Fibroblast of gingiva (primary cell): Measurements from ENCODE around the gene CCDC57.
"Not testable (repeated sequence)": the region's sequence is repeated elsewhere in the genome, so short reads cannot be mapped to it uniquely, and the experiment has no call there.

Experiments
- DNase-seq: peaks from one replicate; pipeline ENCODE4 v3.0.0-alpha.2; 2011; ENCODE audit warnings: low read depth

The CCDC57 gene

DNA sequence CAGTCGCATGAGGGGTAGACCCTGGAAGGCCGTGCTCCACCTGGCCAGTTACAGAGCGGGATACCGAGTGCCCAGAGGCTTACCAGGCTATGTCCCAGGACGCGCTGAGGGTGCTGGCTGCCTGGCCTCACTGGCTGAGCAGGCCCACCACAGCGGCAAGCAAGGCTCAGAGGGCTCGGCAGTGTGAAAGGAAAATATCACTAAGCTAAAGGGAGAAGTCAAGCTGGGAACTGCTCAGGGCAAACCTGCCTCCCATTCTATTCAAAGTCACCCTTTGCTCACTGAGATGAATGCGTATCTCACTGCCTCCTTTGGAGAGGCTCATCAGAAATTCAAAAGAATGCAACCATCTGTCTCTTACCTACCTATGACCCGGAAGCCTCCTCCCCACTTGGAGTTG, 37.4 kb downstream of the CCDC57 start:
- DNase-seq = no peak

GRCh38 chr17:82174042-82174857, 38.4 kb downstream of the CCDC57 start:
- DNase-seq = not testable (repeated sequence)

DNA sequence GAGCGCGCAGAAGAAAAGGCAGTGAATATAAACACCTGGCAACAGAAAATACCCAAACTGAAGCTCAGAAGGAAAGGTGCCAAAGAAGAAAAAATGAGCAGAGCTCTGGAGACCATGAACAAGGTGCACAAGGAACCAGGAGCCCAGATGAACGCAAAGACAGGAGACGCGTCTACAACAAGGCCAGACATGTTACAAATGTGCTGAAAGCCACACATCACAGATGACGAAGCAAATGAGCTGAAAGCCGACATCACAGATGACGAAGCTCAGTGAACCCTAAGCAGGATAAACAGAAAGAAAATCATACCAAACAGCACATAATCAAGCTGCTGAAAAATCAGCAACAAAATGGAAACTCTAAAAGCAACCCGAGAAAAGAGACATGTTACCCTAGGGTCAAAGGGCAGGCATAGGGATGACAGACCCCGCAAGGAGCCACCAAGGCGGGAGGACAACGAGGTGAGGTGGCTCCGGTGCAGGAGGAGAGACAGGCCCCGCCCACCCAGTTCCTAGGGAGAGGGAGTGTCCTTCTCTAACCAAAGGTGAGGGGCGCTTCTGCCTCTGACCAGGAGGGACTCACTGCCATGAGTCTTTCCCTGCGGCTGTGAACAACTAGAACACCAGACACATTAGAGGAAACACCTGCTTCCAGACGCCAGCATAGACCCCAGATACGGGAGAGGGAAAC, 39.1 kb downstream of the CCDC57 start:
- no peak for DNase-seq

DNA sequence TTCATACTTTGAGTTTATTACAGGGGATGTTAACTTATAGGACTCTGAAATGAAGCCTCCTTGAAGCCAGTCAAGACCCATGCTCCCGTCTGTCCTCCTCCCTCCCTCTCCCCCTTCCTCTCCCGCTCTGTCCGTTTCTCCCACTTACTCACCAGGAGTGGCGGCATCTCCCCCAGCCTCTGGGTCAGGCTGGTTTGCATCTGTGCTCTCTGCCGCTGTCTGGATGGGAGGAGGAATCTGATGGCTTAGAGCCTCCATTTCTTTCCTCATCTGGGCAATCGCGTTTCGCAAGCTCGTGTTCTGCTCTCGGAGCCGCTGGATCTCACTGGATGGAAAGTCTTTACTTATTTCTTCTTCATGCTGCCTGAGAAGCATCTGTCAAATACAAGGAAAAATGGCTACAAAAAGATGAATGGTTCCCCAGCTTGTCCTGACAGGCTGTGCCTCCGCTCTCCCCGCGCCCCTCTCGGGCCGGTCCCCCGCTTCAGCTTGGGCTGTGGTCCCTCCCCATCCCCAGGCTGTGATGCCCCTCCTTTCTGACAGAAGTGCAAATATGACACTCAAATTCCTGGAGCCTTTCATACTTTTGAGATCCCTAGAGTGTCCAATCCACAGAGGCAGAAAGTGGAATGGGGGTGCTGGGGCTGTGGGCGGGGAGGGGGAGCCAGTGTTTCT, 40.0 kb downstream of the CCDC57 start:
- no peak for DNase-seq

DNA sequence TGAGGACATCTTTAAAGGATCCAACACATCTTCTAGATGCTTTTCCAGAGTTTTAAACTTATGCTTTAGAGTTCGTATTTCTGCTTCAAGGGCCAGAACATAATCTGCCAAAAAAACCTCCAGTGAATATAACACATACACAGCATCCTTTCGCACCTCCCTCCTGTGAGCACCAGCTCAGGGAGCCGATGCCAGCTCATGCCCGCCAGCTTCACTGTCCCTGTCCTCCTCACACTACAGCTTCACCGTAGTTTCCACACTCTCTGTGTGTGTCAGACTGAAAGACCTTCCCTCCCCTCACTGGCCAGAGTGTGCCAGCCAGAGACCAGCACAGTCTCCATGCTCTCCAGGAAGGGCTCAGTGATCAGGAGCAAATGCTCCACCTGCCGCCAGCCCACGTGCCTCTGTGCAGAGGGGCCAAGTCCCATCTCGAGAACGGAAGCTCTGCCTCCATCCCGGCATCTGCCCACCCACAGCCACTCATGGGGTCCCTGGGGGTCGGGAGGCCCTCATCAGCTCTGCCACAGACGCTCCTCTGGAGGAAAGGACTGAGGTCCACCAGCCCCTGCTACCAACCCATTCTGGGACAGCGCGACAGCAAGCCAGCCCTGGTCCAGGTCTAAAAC, 40.8 kb downstream of the CCDC57 start:
- no peak for DNase-seq

DNA sequence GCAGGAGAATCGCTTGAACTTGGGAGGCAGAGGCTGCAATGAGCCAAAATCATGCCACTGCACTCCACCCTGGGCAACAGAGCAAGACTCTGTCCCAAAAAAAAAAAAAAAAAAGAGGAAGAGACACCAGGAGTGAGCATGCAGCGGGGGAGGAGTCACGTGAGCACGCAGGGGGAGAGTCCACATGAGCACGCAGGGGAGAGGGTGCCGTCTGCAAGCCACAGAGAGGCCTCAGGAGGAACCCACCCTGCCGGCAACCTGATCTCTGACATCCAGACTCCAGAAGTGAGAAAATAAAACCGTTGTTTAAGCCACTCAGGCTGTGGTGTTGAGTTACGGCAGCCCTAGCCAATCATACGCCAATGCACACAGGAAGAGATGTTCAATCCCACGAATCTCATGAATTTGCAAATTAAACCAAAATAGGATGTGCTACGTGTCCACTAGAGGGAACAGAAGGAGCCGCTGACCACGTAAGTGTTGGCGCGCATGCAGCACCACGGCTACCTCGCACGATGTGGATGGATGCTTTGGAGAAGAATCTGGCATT, 42.2 kb downstream of the CCDC57 start:
- no peak for DNase-seq

GRCh38 chr17:82168568-82168967, 44.1 kb downstream of the CCDC57 start:
- DNase-seq = no peak

GRCh38 chr17:82167028-82167427, 45.6 kb downstream of the CCDC57 start:
- DNase-seq = no peak

DNA sequence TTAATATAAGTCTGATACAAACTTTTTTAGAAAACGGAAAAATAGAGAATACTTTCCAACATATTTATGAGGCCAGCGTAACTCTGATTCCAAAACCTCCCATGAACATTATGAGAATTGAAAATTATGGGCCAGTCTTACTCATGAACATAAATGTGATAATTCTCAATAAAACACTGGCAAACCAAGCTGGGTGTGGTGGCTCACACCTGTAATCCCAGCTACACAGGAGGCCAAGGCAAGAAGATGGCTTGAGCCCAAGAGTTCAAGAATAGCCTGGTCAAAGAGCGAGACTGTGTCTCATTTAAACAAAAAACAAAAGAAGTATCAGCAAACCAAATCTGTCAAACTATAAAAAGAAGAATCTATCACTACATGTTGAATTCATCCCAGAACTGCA, 47.8 kb downstream of the CCDC57 start:
- no peak for DNase-seq

DNA sequence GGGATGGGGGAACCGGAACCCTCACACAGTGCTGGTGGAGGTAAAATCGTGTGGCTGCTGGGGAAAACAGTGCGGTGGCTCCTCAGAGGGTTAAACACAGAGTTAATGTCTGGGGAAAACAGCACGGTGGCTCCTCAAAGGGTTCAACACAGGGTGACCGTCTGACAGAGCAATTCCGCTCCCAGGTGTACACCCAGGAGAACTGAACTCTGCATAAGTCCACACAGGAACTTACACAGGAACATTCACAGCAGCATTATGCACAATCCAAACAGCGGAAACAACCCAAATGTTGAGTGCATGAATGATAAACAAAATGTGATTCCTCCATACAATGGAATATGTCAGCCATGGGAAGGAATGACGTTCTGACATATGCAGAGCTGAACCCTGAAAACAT, 51.4 kb downstream of the CCDC57 start:
- DNase-seq = no peak

DNA sequence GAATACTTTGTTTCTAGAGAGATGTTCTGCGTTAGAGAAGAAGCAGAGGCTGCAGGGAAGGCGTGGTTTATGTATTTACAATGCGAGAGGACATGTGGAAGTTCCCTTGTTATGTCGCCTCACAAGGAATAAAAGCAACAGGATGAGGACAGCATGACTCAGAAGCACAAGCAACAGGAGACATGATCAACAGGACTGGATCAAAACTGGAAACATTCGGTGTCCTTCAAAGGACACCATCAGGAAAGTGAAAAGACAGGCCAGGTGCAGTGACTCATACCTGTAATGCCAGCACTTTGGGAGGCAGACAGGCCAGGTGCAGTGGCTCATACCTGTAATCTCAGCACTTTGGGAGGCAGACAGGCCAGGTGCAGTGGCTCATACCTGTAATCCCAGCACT, 52.6 kb downstream of the CCDC57 start:
- no peak for DNase-seq

DNA sequence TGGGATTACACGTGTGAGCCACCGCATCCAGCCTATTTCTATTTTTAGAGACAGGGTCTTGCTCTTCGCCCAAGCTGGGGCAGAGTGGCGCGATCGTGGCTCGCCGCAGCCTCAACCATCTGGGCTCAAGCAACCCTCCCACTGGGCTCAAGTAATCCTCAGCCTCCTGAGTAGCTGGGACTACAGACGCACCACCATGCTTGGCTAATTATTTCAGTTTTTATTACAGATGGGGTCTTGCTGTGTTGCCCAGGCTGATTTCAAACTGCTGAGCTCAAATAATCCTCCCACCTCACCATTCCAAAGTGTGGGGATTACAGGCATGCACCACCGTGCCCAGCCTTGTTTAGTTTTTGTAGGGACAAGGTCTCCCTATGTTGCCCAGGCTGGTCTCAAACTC, 53.8 kb downstream of the CCDC57 start:
- DNase-seq = no peak

- no peak for DNase-seq
Measured at GRCh38 chr17:82157046-82158035, 55.3 kb downstream of the CCDC57 start.

- DNase-seq = no peak
Measured at GRCh38 chr17:82156284-82156925, 56.2 kb downstream of the CCDC57 start.

DNA sequence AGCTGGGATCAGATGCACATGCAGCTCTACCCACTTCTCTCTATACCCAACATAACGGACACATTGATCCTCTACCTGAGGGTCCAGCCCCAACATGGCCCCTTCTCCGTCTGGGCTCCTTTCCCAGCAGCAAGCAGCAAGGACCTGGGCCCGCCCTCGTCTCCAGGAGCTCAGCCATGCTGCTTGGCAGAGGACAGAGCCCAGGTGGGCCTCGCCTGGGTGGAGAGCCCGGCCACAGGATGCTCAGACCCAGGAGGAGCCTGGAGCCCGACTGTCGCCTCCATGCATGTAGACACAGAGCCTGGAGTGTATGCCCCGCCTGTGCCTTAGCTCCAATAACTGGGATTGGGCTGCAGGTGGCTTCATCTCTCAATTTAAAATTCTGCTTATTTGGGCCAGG, 57.0 kb downstream of the CCDC57 start:
- no peak for DNase-seq

- DNase-seq = no peak
Measured at GRCh38 chr17:82154881-82155331, 57.7 kb downstream of the CCDC57 start.

DNA sequence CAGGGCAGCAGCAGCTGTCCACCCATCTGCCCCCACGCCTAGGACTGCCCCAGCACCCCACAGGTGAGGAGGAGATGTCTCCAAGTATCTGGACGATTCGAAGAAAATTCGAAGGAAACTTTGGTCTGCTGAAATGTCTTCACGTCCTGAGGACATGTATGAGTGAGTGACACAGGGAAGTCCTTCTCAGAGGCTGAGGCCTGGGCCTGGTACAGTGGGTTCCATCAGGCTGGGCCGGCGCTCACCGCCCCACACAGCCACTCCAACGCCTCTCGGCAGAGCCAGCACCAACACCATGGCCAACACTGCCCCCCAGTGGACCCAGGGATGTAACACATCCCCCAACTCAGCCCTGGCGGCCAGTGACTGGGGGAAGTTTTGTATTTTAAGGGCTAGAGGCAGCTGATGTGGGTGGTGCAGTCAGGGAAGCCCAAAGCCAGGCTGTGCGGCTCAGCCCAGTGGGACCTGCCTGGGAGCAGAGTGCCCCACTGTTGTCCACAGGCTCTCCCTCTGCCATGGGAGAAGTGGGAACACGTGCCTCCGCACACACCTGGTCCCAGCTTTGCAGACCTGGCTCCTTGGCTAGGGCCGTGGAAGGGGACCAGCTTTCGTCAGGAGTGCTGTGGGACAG, 58.8 kb downstream of the CCDC57 start:
- peak; percentile 56 for DNase-seq

DNA sequence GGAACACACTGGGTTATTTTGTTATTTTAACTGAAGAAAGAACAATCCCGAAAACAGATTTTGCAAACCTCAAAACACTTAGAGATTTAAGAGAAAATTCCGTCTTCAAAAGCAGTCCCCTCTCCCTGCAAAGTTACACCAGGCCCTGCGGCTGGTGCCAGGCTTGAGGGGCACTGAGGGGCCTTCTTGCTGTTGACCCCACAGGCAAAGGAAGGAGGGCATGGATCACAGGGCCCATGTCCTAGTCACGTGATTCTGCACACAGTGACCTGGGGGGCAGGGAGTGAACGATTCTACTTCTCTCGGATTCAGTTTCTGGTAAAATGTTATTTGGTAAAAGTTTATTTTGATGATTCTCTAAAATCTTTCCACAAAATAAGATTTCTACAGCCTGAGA, 59.3 kb downstream of the CCDC57 start:
- DNase-seq = no peak

DNA sequence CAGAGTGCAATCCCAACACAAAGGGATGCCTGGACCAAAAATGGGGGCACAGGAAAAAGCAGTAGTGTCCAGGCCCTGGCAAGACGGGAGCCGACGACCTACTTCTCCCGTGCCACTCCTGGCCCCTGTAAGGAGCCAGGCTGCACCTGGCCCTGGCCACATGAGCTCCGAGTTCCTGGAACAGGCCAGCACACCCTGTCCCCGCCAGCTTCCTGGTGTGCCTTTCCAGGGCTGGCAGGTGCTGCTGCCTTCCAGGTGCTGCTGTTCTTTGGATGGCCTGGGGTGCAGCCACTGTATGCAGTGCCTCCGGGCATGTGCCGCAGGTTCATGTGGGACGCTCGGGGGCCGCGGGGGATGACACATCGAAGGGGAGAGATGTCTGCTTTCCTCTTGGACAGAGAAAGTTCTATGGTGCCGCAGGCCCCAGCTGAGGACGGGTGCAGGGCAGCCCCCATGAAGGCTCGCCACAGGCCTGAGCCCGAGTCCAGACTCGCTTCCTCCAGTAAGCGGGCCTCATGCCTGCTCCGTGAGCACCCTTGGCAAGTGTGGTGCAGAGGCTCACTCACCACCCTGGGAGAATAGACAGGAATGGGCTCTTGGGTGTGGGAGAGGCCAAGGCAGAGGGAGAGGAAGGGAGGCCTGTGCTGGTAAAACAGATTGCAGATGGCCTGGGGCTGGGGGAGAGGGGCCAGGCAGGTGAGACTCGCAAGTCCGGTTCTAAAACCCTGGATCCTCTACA, 59.9 kb downstream of the CCDC57 start:
- DNase-seq = no peak
